Liver (tissue), 3 donors: ENCODE data around the gene RRAS2.

Source experiments
- CTCF ChIP-seq: fragments of 150-350 bp; IDR thresholded peaks from 2 replicates; pipeline ENCODE4 v1.5.1; 2017; ENCODE audit warnings: improper control_type of control experiment, low read depth, low read length; ENCODE audit not compliant: missing input control
- EGR1 ChIP-seq, 2 donors: IDR thresholded peaks; 2 replicates each; pipeline ENCODE4 v1.6.1; 2016 to 2018; ENCODE audit warnings: antibody characterized with exemption in 2 of 2, low read depth in 2 of 2
- GABPA ChIP-seq, 2 donors: IDR thresholded peaks in 1 of 2; conservative IDR thresholded peaks in 1 of 2; 2 replicates each; pipeline ENCODE4 v1.6.1; 2016; ENCODE audit warnings: antibody characterized with exemption in 2 of 2, mild to moderate bottlenecking in 1 of 2, moderate library complexity in 1 of 2
- HNF4G ChIP-seq: IDR thresholded peaks from 2 replicates; pipeline ENCODE4 v1.6.1; 2016; ENCODE audit warnings: antibody characterized with exemption
- JUND ChIP-seq, 2 donors: IDR thresholded peaks; 2 replicates each; pipeline ENCODE4 v1.6.1; 2016; ENCODE audit warnings: antibody characterized with exemption in 2 of 2
- RAD21 ChIP-seq, 2 donors: IDR thresholded peaks; 2 replicates each; pipeline ENCODE4 v1.6.1; 2016; ENCODE audit warnings: antibody characterized with exemption in 2 of 2, mild to moderate bottlenecking in 2 of 2
- REST ChIP-seq: IDR thresholded peaks from 2 replicates; pipeline ENCODE4 v1.6.1; 2016; ENCODE audit warnings: antibody characterized with exemption, mild to moderate bottlenecking
- RXRA ChIP-seq, 2 donors: IDR thresholded peaks; 2 replicates each; pipeline ENCODE4 v1.6.1; 2017 to 2018; ENCODE audit warnings: antibody characterized with exemption in 2 of 2, mild to moderate bottlenecking in 1 of 2
- SP1 ChIP-seq: IDR thresholded peaks from 2 replicates; pipeline ENCODE4 v1.6.1; 2018; ENCODE audit warnings: antibody characterized with exemption, mild to moderate bottlenecking
- TAF1 ChIP-seq: conservative IDR thresholded peaks from 2 replicates; pipeline ENCODE4 v1.6.1; 2016; ENCODE audit warnings: antibody characterized with exemption, mild to moderate bottlenecking
- YY1 ChIP-seq: IDR thresholded peaks from 2 replicates; pipeline ENCODE4 v1.6.1; 2016; ENCODE audit warnings: antibody characterized with exemption, mild to moderate bottlenecking
- ZBTB33 ChIP-seq: IDR thresholded peaks from 2 replicates; pipeline ENCODE4 v1.6.1; 2016; ENCODE audit warnings: antibody characterized with exemption
- TF ChIP-seq, protein P1 (sequence below): IDR thresholded peaks from 2 replicates; pipeline ENCODE4 v1.6.1; 2016; ENCODE audit warnings: antibody characterized with exemption
- TF ChIP-seq, protein P2 (sequence below): IDR thresholded peaks from 2 replicates; pipeline ENCODE4 v1.6.1; 2016; ENCODE audit warnings: antibody characterized with exemption
- donor health status: healthy.
- donor health status: healthy.

DNA sequence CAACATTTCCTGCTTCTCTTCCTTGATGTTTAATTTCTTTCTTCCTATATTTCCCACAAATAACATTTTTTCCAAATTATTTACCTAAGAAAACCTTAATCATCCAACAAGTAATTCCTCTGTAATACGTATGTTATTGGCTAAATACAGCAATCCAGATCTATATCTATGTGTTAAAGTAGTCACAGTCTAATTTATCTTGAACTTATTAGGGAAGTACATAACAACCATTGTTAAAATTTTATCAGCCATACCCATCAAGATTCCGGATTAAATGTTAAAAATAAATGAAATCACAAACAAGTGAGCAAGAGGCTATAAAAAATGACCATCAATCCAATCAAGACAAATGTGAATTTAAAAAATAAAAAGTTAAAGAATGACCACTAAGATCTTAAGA is 36.5 kb downstream of the RRAS2 start:
- TF ChIP-seq CTCF: no peak
- no peak for TF ChIP-seq YY1
- no peak for TF ChIP-seq SP1
- no peak for TF ChIP-seq RXRA (IDR thresholded peaks at IDR 0.05)
- TF ChIP-seq RAD21 (IDR thresholded peaks at IDR 0.05): no peak
- TF ChIP-seq REST: no peak
- TF ChIP-seq, protein P1, sequence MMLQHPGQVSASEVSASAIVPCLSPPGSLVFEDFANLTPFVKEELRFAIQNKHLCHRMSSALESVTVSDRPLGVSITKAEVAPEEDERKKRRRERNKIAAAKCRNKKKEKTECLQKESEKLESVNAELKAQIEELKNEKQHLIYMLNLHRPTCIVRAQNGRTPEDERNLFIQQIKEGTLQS: no peak
- TF ChIP-seq, protein P2, sequence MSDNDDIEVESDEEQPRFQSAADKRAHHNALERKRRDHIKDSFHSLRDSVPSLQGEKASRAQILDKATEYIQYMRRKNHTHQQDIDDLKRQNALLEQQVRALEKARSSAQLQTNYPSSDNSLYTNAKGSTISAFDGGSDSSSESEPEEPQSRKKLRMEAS: no peak
- TF ChIP-seq EGR1 (IDR thresholded peaks at IDR 0.05; ENCODE audit: low read depth in 2 of 2): no peak
- TF ChIP-seq TAF1: no peak
- no peak for TF ChIP-seq JUND (IDR thresholded peaks at IDR 0.05)
- no peak for TF ChIP-seq HNF4G
- no peak for TF ChIP-seq GABPA (IDR thresholded peaks at IDR 0.05 in 1 of 2, conservative IDR thresholded peaks at IDR 0.05 in 1 of 2)
- no peak for TF ChIP-seq ZBTB33
